Nephron progenitor cell (in vitro differentiated cells): Measurements from ENCODE around the gene ZNF281.

ENCODE experiments used
- DNase-seq: peaks from one replicate; pipeline ENCODE4 v3.0.0; 2021
- H3K27ac Mint-ChIP-seq: 2 replicates; pipeline ENCODE4 v1.8.0; 2021; ENCODE audit warnings: mild to moderate bottlenecking, moderate library complexity, mixed read lengths
- H3K27me3 Mint-ChIP-seq: 2 replicates; pipeline ENCODE4 v1.8.0; 2021; ENCODE audit warnings: mild to moderate bottlenecking, low read depth, mixed read lengths; ENCODE audit not compliant: poor library complexity
- H3K36me3 Mint-ChIP-seq: 2 replicates; pipeline ENCODE4 v1.8.0; 2021; ENCODE audit warnings: low read depth, mixed read lengths
- H3K4me1 Mint-ChIP-seq: 2 replicates; pipeline ENCODE4 v1.8.0; 2021; ENCODE audit warnings: mixed read lengths
- H3K4me3 Mint-ChIP-seq: 2 replicates; pipeline ENCODE4 v1.8.0; 2021; ENCODE audit warnings: mild to moderate bottlenecking, moderate library complexity, mixed read lengths
- H3K9me3 Mint-ChIP-seq: 2 replicates; pipeline ENCODE4 v1.8.0; 2021; ENCODE audit warnings: mild to moderate bottlenecking, moderate library complexity, mixed read lengths
- TF ChIP-seq, protein P1 (sequence below): fragments of 200-600 bp; sonication (generic); IDR thresholded peaks from 2 replicates; pipeline ENCODE4 v1.5.0; 2021; ENCODE audit warnings: antibody characterized with exemption

Gene ZNF281

DNA sequence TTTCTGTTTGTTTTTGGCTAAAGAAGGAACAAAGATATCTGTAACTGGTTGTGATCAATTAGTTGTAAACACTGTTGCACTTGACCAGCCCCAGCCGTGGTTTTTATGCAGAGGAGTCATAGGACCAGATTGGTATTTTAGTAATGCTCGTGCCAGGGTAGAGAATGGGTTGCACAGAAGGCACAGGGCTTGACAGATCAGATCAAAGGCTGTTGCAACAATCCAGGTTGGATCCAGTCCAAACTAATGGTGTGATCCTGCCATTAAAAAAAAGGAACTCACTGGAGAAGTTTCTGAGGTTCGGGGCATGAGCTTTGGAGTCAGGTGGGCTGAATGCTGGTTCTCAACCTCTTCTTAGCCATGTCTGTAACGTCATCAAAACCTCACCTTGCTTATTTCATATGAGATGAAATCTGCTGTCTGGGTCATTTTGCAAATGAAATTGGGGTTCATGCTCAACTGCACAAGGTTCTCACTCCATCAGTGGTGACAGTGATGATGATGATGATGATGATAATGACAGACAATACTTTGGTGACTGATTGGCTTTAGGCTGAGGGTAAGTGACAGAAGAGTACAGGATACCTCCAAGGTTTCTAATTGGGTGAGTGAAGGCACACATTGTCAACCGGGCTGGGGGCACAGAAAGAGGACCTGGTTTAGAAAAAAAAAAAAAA, 43.1 kb downstream of the ZNF281 start:
- Mint-ChIP-seq H3K27me3 (no peaks in the 10 kb centered on the region), H3K9me3 (no peaks in the 10 kb centered on the region), H3K4me1 (peaks cover 17% of the 10 kb centered on the region), H3K4me3 (no peak overlapping the region), H3K27ac (no peak overlapping the region), H3K36me3 (no peaks in the 10 kb centered on the region)
- DNase-seq = no peak
- TF ChIP-seq, protein P1, sequence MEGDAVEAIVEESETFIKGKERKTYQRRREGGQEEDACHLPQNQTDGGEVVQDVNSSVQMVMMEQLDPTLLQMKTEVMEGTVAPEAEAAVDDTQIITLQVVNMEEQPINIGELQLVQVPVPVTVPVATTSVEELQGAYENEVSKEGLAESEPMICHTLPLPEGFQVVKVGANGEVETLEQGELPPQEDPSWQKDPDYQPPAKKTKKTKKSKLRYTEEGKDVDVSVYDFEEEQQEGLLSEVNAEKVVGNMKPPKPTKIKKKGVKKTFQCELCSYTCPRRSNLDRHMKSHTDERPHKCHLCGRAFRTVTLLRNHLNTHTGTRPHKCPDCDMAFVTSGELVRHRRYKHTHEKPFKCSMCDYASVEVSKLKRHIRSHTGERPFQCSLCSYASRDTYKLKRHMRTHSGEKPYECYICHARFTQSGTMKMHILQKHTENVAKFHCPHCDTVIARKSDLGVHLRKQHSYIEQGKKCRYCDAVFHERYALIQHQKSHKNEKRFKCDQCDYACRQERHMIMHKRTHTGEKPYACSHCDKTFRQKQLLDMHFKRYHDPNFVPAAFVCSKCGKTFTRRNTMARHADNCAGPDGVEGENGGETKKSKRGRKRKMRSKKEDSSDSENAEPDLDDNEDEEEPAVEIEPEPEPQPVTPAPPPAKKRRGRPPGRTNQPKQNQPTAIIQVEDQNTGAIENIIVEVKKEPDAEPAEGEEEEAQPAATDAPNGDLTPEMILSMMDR = no peak

DNA sequence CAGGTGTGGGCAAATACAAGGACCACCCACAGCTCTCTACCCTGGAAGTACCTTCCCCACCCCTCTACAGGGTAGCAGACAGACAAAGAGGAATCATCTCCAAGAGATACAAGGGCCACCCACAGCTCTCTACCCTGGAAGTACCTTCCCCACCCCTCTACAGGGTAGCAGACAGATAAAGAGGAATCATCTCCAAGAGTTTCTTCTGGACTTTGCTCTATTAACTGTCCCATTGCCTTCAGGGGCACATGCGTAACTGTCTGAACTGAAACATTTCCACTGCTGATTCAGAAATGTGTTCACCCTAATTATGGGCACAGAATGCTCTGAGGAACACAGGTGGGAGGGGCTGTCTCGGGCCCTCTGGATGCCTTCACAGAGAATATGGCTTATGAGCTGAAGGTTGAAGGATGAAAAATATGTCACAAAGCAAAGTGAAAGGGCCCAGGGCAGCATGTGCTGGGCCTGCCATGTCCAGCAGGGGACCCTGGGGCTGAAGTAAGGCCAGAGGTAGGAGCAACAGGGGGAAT, 43.9 kb downstream of the ZNF281 start:
- Mint-ChIP-seq H3K27ac (no peak overlapping the region), H3K36me3 (no peaks in the 10 kb centered on the region), H3K4me1 (peaks cover 17% of the 10 kb centered on the region), H3K27me3 (no peaks in the 10 kb centered on the region), H3K9me3 (no peaks in the 10 kb centered on the region), H3K4me3 (no peak overlapping the region)
- TF ChIP-seq, protein P1 = no peak
- no peak for DNase-seq

GRCh38 chr1:200364831-200365230, 45.0 kb downstream of the ZNF281 start:
- no peaks in the 10 kb centered on the region for H3K9me3 Mint-ChIP-seq
- TF ChIP-seq, protein P1 = no peak
- H3K36me3 Mint-ChIP-seq = no peaks in the 10 kb centered on the region
- H3K27me3 Mint-ChIP-seq = no peaks in the 10 kb centered on the region
- peaks cover 16% of the 10 kb centered on the region for H3K4me1 Mint-ChIP-seq
- H3K4me3 Mint-ChIP-seq = no peak overlapping the region
- DNase-seq = no peak
- H3K27ac Mint-ChIP-seq = no peak overlapping the region

DNA sequence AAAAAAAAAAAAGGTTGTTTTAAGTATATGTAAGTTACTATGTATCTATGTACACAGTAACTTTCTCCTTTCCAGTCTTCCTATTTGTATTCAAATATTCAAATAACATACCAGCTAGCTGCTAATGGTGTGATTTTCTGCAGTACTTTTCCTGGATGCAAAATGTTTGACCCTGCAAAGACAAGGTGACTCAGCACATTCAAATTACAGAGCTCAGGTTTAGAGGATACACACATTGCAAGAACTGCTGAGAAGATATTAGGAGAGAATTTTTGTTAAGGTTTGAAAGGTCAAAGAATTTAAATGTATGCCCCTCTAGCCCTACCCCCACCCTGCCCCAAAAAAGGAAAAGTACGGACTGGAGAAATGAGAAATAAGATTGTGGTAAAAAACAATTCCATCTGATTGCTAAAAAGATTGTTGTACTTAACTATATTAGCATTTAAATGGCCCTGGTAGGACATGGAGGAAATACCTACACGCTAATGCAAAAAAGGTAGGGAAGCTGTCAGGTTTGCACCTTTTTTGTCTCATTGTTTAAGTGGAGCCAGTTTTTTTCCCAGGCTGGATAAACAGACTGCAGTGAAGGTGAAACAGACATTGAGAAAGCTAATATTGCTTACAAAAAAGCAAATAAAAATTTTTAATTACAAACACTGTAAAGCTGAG, 45.6 kb downstream of the ZNF281 start:
- DNase-seq = no peak

DNA sequence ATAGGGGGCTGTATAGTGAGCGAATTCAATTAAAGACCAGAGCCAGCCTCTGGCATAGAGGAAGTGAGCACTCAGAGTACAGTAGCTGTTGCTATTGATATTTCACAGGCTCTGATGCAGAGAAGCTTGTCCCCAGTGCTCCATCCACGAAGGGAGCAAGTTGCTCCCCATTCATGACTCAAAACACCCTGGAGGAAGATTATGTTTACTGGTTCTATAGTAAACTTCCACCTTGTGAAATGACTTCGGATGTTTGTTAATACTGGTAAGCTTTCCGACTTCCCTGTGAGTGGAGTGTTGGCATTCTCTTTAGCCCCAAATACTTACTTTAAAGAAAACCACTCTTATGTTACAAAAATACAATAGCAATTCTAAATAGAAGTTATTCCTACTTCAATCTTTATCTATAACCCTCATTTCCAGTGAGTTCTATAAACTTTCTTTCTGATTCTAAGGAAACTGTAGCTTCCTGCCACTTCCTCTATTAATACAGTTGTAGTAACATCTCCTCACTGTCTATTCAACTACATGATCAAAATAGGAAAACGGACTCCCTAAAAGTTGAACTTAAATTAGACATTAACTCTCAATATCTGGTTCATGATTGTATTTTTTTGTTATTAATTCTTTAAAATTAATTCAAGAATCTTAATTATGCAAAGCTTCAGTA, 46.4 kb downstream of the ZNF281 start:
- Mint-ChIP-seq H3K36me3 (no peaks in the 10 kb centered on the region), H3K4me3 (no peak overlapping the region), H3K27ac (no peak overlapping the region), H3K4me1 (peaks cover 11% of the 10 kb centered on the region), H3K9me3 (no peaks in the 10 kb centered on the region), H3K27me3 (no peaks in the 10 kb centered on the region)
- DNase-seq = no peak
- TF ChIP-seq, protein P1 = no peak

More for the DNA sequence above, 45.6 kb downstream of the ZNF281 start:
- Mint-ChIP-seq H3K27ac (no peak overlapping the region), H3K9me3 (no peaks in the 10 kb centered on the region), H3K4me1 (peaks cover 11% of the 10 kb centered on the region), H3K4me3 (no peak overlapping the region), H3K36me3 (no peaks in the 10 kb centered on the region), H3K27me3 (no peaks in the 10 kb centered on the region)
- TF ChIP-seq, protein P1 = no peak
